HL-60/S4 (cell line): ENCODE results near the gene MYLK2.

Source experiments
- in situ Hi-C: fragments of 300-500 bp; cut with MboI; formaldehyde crosslinking; loops from 2 replicates; pipeline ENCODE4 v1.14.3; 2022; ENCODE audit warnings: low sequenced_read_pairs

The MYLK2 gene

DNA sequence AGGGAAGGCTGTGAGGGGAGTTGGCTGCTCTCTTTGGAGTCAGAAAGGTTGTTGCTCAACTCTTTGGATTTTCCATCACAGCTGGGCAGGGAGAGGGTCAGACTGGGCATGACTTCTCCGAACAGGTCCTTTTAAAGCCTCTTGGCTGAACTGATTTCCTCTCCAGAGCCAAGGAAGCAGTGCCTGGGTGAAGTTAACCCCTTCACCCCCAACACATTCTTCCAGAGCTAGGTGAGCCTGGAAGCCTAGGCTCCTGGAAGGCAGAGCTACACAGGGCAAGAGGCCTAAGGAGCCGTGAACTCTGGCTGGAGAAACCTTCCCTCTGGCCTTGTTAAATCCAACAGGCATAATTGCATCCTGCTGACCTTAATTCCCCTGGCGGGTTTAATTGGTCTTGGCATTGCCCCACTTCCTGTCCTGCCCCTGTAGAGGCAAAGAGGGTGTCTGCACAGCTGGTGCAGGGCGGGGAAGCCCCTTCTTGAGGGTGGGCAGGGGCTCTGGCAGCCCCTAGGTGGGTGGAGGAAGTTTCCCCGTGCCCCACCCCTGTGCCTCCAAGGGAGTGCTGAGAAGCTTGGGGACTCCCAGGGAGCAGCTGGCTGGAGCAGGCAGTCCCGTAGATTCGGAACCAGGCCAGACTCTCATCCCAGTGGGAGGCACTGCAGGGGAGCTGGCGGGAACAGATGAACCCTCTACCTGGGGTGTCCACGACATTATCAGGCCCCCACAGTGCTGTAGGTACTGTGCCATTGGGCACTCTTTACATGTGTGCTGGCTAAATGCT is 3.6 kb upstream of the MYLK2 start:
- in situ Hi-C loops = no loop called here

DNA sequence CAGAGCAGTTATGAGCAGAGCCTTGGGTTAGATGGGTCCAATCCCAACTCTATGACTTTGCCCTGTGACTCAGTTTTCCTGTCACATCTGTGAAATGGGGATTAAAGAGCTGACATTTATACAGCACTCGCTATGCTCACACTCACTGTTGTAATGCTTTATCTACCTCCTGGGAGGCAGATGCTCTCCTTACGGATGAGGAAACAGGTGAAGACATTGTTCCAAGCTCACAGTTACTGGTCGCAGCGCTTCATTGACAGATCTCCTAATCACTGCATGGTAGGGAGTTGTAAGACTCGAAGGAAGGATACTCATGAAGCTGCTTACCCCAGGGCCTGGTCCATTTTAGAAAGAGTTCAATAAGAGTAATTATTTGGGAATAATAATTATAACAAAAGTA is 2.9 kb upstream of the MYLK2 start:
- in situ Hi-C loops = no loop called here

DNA sequence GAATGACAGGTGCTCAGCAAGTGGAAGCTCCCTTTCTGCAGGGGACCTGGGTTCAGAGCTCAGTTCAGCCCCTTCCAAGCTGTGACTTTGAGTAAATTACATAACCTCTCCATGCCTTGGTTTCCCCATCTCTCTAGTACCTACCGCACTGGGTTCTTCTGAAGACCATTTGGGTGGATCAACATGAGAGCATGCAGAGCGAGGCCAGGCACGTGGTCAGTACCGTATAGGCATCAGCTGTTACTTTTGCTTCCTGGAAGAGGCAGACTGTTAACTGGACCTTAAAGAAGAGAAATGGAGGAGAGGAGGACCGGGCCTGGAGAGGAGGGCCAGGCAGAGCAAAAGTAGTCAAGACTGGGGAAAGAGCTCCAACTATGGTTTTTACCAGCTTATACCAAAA is 1.7 kb upstream of the MYLK2 start:
- in situ Hi-C loops = no loop called here

DNA sequence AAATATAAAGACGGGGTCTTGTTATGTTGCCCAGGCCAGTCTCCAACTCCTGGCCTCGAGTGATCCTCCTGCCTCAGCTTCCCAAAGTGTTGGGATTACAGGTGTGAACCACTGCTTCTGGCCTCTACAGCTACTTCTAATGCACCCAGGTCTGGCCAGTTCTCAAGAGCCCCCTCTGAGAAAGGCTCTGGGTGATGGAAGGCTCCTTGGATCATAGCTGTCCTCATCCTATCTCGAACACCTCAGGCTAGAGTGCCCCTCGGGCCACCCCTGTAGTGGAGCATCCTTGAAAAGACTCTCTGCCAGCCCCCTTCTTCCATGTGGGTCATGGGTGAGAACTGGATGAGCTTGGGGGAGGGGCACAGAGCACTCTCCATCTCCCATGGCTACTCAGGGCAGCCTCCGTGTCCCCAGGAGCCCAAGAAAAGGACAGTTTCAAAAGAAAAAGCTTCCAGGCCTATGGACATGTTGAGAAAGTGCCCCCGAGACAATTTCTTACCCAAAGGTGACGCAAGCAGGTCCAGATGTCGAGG is 714 bp upstream of the MYLK2 start:
- in situ Hi-C loops = no loop called here

DNA sequence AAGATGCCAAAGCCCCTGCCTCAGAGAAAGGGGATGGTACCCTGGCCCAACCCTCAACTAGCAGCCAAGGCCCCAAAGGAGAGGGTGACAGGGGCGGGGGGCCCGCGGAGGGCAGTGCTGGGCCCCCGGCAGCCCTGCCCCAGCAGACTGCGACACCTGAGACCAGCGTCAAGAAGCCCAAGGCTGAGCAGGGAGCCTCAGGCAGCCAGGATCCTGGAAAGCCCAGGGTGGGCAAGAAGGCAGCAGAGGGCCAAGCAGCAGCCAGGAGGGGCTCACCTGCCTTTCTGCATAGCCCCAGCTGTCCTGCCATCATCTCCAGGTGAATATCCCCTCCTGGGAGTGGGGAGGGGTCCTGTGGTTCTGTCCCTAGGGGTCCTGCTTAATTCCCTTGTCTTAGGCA is 1.1 kb downstream of the MYLK2 start:
- in situ Hi-C loops = loop anchor here (10.0 kb wide), 1 partner anchor 205 kb away; no protein-coding TSS in a partner anchor

DNA sequence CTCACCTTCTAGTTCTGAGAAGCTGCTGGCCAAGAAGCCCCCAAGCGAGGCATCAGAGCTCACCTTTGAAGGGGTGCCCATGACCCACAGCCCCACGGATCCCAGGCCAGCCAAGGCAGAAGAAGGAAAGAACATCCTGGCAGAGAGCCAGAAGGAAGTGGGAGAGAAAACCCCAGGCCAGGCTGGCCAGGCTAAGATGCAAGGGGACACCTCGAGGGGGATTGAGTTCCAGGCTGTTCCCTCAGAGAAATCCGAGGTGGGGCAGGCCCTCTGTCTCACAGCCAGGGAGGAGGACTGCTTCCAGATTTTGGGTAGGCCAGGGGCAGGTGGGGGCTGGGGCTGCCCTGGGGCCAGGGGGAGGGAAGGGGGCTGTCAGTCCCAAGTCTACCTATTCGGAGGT is 2.3 kb downstream of the MYLK2 start:
- in situ Hi-C loops = loop anchor here (10.0 kb wide), 1 partner anchor 203 kb away; no protein-coding TSS in a partner anchor

DNA sequence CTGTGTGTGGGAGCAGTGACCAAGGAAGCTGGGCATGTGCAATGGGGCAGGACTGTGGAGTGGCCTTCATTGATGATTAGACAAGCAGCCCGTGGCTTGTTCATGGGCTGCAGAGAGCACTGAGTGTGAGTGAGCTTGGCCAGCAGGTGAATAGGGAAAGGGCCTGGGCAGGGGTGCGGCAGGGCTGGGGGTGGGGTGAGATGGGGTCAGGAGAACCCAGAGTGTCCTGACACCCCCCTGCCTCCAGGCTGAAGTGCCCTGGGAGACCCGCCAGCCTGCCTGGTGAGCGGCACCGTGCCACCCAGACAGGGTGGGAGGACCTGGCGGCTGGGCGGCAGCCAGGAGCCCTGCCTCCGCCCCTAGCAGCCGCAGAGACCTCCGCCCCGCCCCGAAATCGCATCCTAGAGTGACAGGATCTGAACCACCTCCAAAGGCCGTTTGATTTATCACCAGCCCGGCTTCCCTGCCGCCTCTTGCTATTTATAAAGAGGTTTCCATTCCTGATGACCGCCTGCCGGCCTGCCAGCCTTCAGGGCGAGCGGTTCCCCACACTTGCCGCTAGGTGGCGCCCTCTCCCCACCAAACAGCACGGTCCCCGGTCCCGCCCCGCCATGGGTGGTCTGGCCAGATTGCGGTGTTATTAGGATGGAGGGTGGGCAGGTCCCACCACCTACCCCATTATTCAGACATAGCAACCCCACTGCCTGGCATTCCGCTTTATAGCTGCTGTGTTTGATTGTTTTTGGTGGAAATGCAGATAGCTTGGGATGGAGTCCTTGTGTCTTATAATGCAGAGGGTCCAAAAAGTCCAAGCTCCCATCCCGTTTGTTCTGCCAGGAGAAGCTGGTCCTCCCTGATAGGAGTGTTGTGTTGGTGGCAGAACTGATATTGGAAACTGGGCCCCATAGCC is 3.5 kb downstream of the MYLK2 start:
- in situ Hi-C loops = loop anchor here (10.0 kb wide), 1 partner anchor 202 kb away; no protein-coding TSS in a partner anchor

DNA sequence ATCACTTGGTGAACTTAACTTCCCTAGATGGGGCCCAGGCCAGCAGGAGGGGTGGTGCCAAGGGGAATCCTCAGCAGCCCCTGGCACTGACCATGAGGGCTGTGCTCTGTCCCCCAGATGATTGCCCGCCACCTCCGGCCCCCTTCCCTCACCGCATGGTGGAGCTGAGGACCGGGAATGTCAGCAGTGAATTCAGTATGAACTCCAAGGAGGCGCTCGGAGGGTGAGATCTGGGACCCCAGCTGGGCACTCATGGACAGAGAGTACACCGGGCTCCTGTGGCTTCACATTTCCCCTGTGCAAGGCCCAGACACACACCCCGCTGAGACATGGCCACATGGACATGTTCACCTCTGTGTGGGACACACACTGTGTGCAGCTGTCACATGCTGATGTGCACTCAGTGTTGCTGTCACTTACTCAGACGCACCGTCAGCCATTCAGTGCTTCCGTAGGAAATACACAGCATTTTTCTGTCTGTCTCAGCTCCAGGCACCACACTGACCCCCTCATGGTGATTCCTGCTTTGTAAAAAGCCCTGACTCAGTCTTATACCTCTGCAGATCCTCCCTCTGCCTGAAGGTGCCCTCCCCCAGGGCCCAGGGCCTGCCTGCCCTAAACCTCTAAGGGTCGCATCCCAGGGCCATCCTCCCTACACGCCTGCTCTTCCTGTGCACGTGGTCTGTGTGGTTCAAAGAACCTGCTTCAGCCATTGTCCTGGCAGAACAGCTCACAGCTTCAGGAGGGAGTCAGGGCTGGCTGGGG is 4.4 kb downstream of the MYLK2 start:
- in situ Hi-C loops = loop anchor here (10.0 kb wide), 1 partner anchor 201 kb away; no protein-coding TSS in a partner anchor

DNA sequence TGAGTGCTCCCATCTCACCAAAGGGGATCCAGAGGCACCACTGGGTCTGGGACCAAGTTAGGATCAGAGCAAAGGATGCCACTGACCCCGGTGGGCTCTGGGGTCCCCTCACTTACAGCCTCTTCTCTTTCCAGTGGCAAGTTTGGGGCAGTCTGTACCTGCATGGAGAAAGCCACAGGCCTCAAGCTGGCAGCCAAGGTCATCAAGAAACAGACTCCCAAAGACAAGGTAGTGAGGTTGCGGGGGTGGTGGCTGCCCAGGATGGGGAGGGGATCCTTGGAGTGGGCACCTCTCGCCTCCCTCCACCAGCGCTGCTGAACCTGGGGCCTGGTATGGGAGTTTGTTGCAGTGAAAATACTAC is 4.9 kb downstream of the MYLK2 start:
- in situ Hi-C loops = loop anchor here (10.0 kb wide), 1 partner anchor 201 kb away; no protein-coding TSS in a partner anchor

DNA sequence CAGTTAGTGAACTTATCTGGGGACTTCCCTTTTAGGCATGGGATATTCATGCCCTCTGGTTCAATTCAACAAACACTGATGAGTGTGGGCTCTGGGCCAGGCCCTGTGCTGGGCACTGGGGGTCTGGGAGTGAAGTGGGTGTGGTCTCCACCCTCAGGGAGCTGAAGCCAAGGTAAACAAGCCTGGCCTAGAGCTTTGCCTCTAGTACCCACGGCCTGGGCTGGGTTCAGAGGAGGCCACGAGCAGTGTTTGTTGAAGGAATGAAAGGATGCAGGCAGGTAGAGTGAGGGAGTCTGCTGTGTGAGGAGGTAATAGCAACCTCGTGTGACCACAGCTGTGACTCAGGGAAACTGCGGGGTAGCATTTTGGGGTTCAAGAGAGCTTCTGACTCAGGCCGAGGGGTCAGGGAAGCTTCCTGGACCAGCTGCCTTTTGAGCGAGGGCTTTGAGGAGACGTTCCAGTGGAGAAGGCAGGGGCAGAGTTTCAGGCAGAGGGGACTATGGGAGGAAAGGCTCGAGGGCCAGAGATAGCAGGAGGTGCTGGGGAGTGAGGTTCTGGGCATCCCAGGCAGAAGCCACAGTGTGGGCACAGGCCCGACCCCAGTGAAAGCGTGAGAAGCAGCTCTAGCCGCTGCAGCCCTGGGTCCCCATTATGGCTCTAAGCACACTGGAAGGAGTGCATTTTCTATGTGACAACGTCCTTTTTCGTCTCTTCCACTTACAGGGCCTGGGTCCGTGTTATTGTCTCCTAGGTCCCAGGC is 5.6 kb downstream of the MYLK2 start:
- in situ Hi-C loops = loop anchor here (10.0 to 25.0 kb wide), 2 partner anchors 200 to 838 kb away; partner anchors contain the start of gene C20orf203

DNA sequence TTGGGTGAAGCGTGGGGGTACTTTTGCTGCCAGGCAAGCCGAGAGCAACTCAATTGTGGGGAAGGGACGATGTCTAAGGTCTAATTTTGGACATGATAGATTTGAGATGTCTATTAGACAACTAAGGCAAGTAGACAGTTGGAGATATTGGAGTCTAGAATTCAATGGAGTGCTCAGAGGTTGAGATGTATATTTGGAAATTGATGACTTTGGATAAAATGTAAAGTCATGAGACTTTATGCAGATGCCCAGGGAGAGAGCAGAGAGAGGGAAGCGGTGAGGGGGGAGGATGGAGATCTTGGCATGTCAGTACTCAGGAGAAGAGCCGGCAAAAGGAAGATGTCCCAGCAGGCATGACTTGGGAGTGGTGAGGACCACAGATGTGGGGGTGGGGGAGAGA is 6.9 kb downstream of the MYLK2 start:
- in situ Hi-C loops = loop anchor here (10.0 to 25.0 kb wide), 2 partner anchors 199 to 836 kb away; partner anchors contain the start of gene C20orf203

DNA sequence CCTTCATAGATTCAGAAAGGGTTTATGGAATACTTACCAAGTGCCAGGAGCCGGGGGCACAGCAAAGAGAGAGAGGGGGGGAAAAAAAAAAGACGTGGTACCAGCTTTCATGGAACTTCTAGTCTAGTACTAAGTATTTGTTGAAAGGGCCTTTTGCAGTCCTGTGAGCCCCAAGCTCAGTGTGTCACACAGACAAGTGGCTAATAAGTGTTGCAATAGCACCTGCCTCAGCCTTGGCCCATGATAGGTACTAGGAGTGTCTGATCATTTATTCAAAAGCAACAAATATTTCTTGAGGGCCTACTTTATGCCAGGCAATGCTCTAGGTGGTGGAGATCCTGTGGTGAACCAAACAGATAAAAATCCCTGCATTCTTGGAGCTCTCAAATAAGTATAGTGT is 7.9 kb downstream of the MYLK2 start:
- in situ Hi-C loops = loop anchor here (10.0 to 25.0 kb wide), 2 partner anchors 198 to 835 kb away; partner anchors contain the start of gene C20orf203

DNA sequence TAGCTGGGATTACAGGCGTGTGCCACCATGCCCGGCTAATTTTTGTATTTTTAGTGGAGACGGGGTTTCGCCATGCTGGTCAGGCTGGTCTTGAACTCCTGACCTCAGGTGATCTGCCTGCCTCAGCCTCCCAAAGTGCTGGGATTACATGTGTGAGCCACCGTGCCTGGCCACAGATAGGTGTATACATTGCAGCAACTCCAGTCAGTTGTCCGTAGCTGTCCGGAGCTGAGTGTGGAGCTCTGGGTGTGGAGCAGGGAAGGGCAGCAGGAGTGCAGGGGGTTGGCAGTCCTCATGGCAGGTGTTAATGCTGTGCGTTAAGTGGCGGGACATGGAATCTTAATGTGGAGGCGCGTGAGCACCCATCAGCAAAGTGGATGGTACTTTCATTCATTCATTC is 8.9 kb downstream of the MYLK2 start:
- in situ Hi-C loops = loop anchor here (10.0 to 25.0 kb wide), 2 partner anchors 197 to 834 kb away; partner anchors contain the start of gene C20orf203

DNA sequence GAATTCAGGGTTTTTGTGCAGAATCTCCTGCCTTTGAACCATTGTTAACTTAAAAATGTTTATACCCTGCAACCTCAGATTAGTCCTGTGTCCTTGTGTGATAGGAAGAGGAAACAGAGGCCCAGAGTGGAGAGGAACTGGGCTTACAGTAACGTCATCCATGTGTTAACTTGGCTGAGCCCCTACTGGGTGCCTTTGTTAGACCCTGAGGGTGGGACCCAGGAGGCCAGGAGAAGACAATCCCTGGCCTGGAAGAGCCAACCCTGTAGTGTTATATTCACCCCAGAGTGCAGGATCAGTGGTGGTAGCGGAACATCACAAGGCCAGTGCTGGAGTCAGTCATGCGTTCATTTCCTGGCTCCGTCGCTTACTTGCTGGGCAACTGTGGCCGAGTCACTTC is 10.6 kb downstream of the MYLK2 start:
- in situ Hi-C loops = loop anchor here (10.0 to 25.0 kb wide), 2 partner anchors 195 to 833 kb away; partner anchors contain the start of gene C20orf203

DNA sequence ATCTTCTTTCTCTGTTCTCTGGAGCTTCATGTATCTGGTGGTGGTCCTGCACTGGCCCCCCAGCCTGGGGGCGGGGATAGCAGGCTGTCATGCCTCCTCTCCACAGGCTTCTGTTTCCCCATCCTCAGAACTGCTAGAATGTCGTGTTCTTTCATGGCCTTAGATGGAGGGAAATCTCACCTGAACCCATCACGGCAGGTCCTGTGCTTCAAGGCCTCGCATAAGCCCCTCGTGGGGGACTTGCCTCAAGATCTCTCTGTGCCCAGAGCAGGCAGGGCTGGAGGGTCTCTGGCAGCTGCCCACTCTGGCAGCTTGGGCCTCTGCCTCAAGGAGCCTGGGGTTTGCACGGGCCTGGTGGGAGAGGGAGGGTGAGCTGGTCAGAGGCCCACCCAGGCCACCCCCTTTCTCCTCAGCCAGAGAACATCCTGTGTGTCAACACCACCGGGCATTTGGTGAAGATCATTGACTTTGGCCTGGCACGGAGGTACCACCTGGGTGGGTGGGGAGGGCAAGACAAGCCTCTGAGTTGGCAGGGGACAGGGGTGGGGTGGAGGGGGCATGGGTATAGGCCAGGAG is 11.3 kb downstream of the MYLK2 start:
- in situ Hi-C loops = loop anchor here (25.0 kb wide), 1 partner anchor 832 kb away; the partner anchor contains the start of gene C20orf203

DNA sequence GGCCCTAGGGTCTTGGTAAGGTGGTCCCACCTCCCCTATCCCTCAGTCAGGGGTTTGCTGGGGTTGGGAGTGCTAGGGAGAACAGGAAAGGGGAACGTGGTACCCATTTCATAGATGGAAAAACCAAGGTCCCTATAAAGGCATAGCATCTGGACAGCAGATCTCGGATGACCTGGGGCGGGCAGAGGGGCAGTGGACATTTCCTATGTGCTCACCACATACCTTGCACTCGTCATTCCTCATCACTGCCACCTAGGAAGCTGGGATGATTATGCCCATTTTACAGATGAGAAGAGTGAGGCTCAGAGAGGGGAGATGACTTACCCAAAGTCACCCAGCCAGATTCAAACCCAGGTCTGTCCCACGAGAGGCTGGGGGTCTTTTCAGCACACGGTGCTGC is 12.1 kb downstream of the MYLK2 start:
- in situ Hi-C loops = loop anchor here (25.0 kb wide), 1 partner anchor 831 kb away; the partner anchor contains the start of gene C20orf203

DNA sequence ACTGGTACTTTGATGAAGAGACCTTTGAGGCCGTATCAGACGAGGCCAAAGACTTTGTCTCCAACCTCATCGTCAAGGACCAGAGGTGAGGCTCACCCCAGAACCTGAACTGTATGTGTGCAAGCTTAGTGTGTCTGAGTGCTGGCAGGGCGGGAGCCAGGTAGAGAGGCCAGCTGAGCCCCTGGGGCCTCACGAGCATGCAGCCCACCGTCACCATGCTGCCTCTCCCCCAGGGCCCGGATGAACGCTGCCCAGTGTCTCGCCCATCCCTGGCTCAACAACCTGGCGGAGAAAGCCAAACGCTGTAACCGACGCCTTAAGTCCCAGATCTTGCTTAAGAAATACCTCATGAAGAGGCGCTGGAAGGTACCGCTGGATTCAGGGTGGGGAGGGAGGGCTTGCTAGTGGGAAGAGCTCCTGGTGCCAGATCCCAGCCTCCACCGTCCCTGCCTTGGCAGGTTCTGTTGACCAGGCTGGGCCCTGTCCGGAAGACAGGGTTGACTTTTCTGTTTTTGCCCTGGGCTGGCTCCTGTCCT is 12.7 kb downstream of the MYLK2 start:
- in situ Hi-C loops = loop anchor here (25.0 kb wide), 1 partner anchor 830 kb away; the partner anchor contains the start of gene C20orf203

DNA sequence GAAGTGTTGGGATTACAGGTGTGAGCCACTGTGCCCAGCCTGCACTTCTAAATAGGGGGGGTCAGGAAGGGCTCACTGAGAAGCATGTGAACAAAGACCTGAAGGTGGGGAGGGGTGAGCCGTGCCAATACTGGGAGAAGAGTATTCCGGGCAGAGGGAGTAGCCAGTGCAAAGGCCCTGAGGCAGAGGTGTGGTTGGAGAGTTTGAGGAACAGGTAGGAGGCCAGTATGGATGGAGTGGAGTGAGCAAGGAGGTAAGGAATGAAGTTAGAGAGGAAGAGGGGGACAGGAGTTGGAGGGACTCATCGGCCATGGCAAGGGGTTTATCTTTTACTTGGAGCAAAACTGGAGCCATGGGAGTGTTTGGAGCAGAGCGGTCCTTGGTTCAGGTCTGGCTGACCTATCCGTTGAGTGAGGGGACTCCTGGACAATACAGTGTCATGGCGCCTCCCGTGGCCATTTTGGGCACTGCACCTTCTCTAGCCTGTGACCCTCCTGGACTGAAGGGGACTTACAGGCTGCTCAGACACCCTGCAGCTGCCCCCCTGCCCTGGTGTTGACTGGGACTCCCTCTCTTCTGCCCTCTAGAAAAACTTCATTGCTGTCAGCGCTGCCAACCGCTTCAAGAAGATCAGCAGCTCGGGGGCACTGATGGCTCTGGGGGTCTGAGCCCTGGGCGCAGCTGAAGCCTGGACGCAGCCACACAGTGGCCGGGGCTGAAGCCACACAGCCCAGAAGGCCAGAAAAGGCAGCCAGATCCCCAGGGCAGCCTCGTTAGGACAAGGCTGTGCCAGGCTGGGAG is 14.2 kb downstream of the MYLK2 start:
- in situ Hi-C loops = loop anchor here (25.0 kb wide), 1 partner anchor 829 kb away; the partner anchor contains the start of gene C20orf203
